HCT116 (cell line): Measurements from ENCODE around the gene NAA60. TPM values are rescaled to one million over a fixed set of nuclear protein-coding genes. Genes with fewer than 3 reads are reported as not detected.

ENCODE experiments used
- ATAC-seq: fragments of 200-7000 bp; cut with Tn5 transposase; 2 replicates; pipeline ENCODE4 v1.9.1; 2020; ENCODE audit warnings: mild to moderate bottlenecking, moderate library complexity
- BruUV-seq: library from RNA; stranded (reverse); fragments of 400-500 nt; replicated peaks from 2 replicates; lab custom pipeline; 2021; lab: Mats Ljungman, UMichigan
- CTCF ChIA-PET: fragments of 300-600 bp; sonication (Branson Sonifier 250); formaldehyde crosslinking; loops from one replicate; lab custom pipeline; 2021; ENCODE audit warnings: antibody characterized with exemption; lab: Charles Lee
- POLR2A ChIA-PET: fragments of 300-600, 350-600 bp; sonication (Branson Sonifier 250); formaldehyde crosslinking; loops from one replicate; lab custom pipeline; 2021; ENCODE audit warnings: antibody characterized with exemption; lab: Charles Lee
- RAD21 ChIA-PET, 2 experiments: fragments of 300-600 bp; sonication (Branson Sonifier 250); formaldehyde crosslinking; loops; one replicate each; lab custom pipeline; 2023; ENCODE audit warnings: low total read pairs in 2 of 2; ENCODE audit not compliant: uncharacterized antibody in 2 of 2, unreplicated experiment in 2 of 2, low non-redundant PET in 1 of 2; lab: Charles Lee
- DNase-seq: peaks from one replicate; pipeline ENCODE4 v3.0.0-alpha.2; 2010; ENCODE audit warnings: low read depth, low spot score
- H2AFZ ChIP-seq: fragments of 200-600 bp; shearing (Covaris generic), sonication (generic); 2 replicates; pipeline ENCODE4 v1.6.1; 2017; ENCODE audit warnings: low read depth, mixed run types, mixed read lengths, antibody characterized with exemption, low read length; ENCODE audit not compliant: poor library complexity, severe bottlenecking
- H3K27ac ChIP-seq: 2 replicates; pipeline ENCODE4 v1.5.1; 2012; ENCODE audit warnings: low read depth, low read length
- H3K27me3 ChIP-seq: fragments of 200-600 bp; sonication (generic); 2 replicates; pipeline ENCODE4 v1.6.1; 2016; ENCODE audit warnings: mixed run types, low read length, mixed read lengths; ENCODE audit not compliant: insufficient read depth
- H3K36me3 ChIP-seq, 2 experiments: fragments of 200-500 bp in 1 of 2; fragments of 200-600 bp in 1 of 2; sonication (Bioruptor generic) in 1 of 2; sonication (generic) in 1 of 2; 2 replicates each; pipeline versions ENCODE4 v1.5.1 to v1.6.1; 2014 to 2016; ENCODE audit warnings: low read length in 2 of 2, inconsistent platforms in 1 of 2, mixed read lengths in 1 of 2, mixed run types in 1 of 2; ENCODE audit not compliant: insufficient read depth in 2 of 2, control insufficient read depth in 1 of 2
- H3K4me1 ChIP-seq, 2 experiments: fragments of 200-600 bp in 1 of 2; sonication (generic) in 1 of 2; 2 replicates each; pipeline versions ENCODE4 v1.5.1 to v1.6.1; 2012 to 2017; ENCODE audit warnings: low read length in 2 of 2, inconsistent platforms in 1 of 2, mild to moderate bottlenecking in 1 of 2, mixed read lengths in 1 of 2, mixed run types in 1 of 2, moderate library complexity in 1 of 2; ENCODE audit not compliant: insufficient read depth in 2 of 2, control insufficient read depth in 1 of 2
- H3K4me2 ChIP-seq: fragments of 200-600 bp; sonication (generic); 2 replicates; pipeline ENCODE4 v1.6.1; 2017; ENCODE audit warnings: mixed run types, low read length, mixed read lengths
- H3K4me3 ChIP-seq, 2 experiments: fragments of 200-600 bp in 1 of 2; sonication (generic) in 1 of 2; replicated peaks in 1 of 2; 2 replicates each; pipeline ENCODE4 v1.5.1; 2011 to 2016; ENCODE audit warnings: low read length in 2 of 2, control low read depth in 1 of 2, low read depth in 1 of 2, mild to moderate bottlenecking in 1 of 2, mixed read lengths in 1 of 2, mixed run types in 1 of 2
- H3K79me2 ChIP-seq: fragments of 200-600 bp; sonication (generic); 2 replicates; pipeline ENCODE4 v1.6.1; 2017; ENCODE audit warnings: mild to moderate bottlenecking, mixed run types, low read length, moderate library complexity, mixed read lengths; ENCODE audit not compliant: insufficient read depth
- H3K9ac ChIP-seq: fragments of 200-600 bp; sonication (generic); 2 replicates; pipeline ENCODE4 v1.6.1; 2016; ENCODE audit warnings: low read length, mixed read lengths
- H3K9me2 ChIP-seq: fragments of 200-600 bp; sonication (generic), shearing (Covaris generic); 2 replicates; pipeline ENCODE4 v1.6.1; 2017; ENCODE audit warnings: mixed run types, mild to moderate bottlenecking, moderate library complexity; ENCODE audit not compliant: insufficient read depth
- H3K9me3 ChIP-seq, 2 experiments: fragments of 200-500 bp in 1 of 2; fragments of 200-600 bp in 1 of 2; sonication (Bioruptor generic) in 1 of 2; sonication (generic) in 1 of 2; 2 replicates each; pipeline ENCODE4 v1.6.1; 2014 to 2017; ENCODE audit warnings: low read length in 2 of 2, mixed read lengths in 2 of 2, inconsistent platforms in 1 of 2, low read depth in 1 of 2, mild to moderate bottlenecking in 1 of 2, mixed run types in 1 of 2, moderate library complexity in 1 of 2; ENCODE audit not compliant: control insufficient read depth in 1 of 2, insufficient read depth in 1 of 2
- H4K20me1 ChIP-seq: fragments of 200-600 bp; sonication (generic), shearing (Covaris generic); 2 replicates; pipeline ENCODE4 v1.6.1; 2017; ENCODE audit warnings: mixed run types, mild to moderate bottlenecking, moderate library complexity; ENCODE audit not compliant: insufficient read depth
- CTCF ChIP-seq, 3 experiments: fragments of 200-600 bp in 1 of 3; sonication (generic) in 1 of 3; IDR thresholded peaks in 2 of 3; conservative IDR thresholded peaks in 1 of 3; 2 replicates each; pipeline ENCODE4 v1.5.1; 2012 to 2017; ENCODE audit warnings: low read depth in 2 of 3, low read length in 2 of 3, antibody characterized with exemption in 1 of 3, borderline replicate concordance in 1 of 3, control low read depth in 1 of 3, mild to moderate bottlenecking in 1 of 3, mixed read lengths in 1 of 3, mixed run types in 1 of 3, moderate library complexity in 1 of 3; ENCODE audit not compliant: insufficient read depth in 1 of 3
- EGR1 ChIP-seq: IDR thresholded peaks from 2 replicates; pipeline ENCODE4 v1.6.1; 2012; ENCODE audit warnings: low read depth
- EZH2phosphoT487 ChIP-seq: fragments of 200-600 bp; IDR thresholded peaks from 2 replicates; pipeline ENCODE4 v1.6.1; 2018; ENCODE audit warnings: antibody characterized with exemption, borderline replicate concordance
- FOSL1 ChIP-seq: IDR thresholded peaks from 2 replicates; pipeline ENCODE4 v1.6.1; 2012; ENCODE audit warnings: low read depth
- JUND ChIP-seq: IDR thresholded peaks from 2 replicates; pipeline ENCODE4 v1.6.1; 2012
- POLR2AphosphoS5 ChIP-seq: IDR thresholded peaks from 2 replicates; pipeline ENCODE4 v1.6.1; 2011; ENCODE audit warnings: mild to moderate bottlenecking, low read depth, low read length, moderate library complexity
- YY1 ChIP-seq: IDR thresholded peaks from 2 replicates; pipeline ENCODE4 v1.6.1; 2011; ENCODE audit warnings: low read length, low read depth, moderate library complexity, mild to moderate bottlenecking; ENCODE audit not compliant: insufficient replicate concordance; ENCODE audit errors: extremely low read depth
- intact Hi-C: fragments of 100-400 bp; cut with micrococcal nuclease; formaldehyde crosslinking; loops from 2 replicates; pipeline ENCODE4 v1.10.0; 2022
- total RNA-seq: library from RNA; stranded (reverse); gene quantifications from one replicate; pipeline ENCODE4 v1.2.1, GENCODE V29; 2021; ENCODE audit not compliant: unreplicated experiment

Gene NAA60
- total RNA-seq, 1 experiment from 2014 or later, result 32.2 TPM

GRCh38 chr16:3529175-3529574 lies 85.7 kb downstream of the NAA60 start:
- no peaks in the 10 kb centered on the region for H4K20me1 ChIP-seq
- DNase-seq, result no peak
- H3K9me3 ChIP-seq, result no peaks in the 10 kb centered on the region
- no peaks in the 10 kb centered on the region for H3K9me2 ChIP-seq
- TF ChIP-seq EZH2phosphoT487 (no peak), EGR1 (no peak), YY1 (no peak), POLR2AphosphoS5 (no peak), FOSL1 (no peak), CTCF (IDR thresholded peaks at IDR 0.05 in 2 of 3, conservative IDR thresholded peaks at IDR 0.05 in 1 of 3; ENCODE audit: borderline replicate concordance in 1 of 3, insufficient read depth in 1 of 3, low read depth in 2 of 3, low read length in 2 of 3) (no peak)
- TF ChIP-seq, all 23 proteins: peak for 0
- ChIA-PET CTCF (interaction anchor here (1.2 kb wide), 1 partner anchor 125 kb away, joined by 3 read pairs; no protein-coding TSS in a partner anchor), POLR2A (no interaction called here), RAD21 (no interaction called here)
- ATAC-seq, result no peak
- intact Hi-C loops, result no loop called here
- Histone ChIP-seq H3K27me3 (no peaks in the 10 kb centered on the region), H3K4me3 (no peak overlapping the region), H2AFZ (no peak overlapping the region), H3K4me2 (no peak overlapping the region), H3K27ac (no peak overlapping the region), H3K4me1 (no peaks in the 10 kb centered on the region), H3K9ac (no peak overlapping the region), H3K36me3 (peaks cover 5 to 23% of the 10 kb centered on the region in 2 experiments; a peak in 3 of 4 replicates), H3K79me2 (no peaks in the 10 kb centered on the region)
- no TSS peak for BruUV-seq

- intact Hi-C loops, result no loop called here
- Histone ChIP-seq H3K4me2 (no peak overlapping the region), H3K4me3 (no peak overlapping the region), H3K9me3 (no peaks in the 10 kb centered on the region), H4K20me1 (no peaks in the 10 kb centered on the region), H3K9ac (no peak overlapping the region), H3K27me3 (no peaks in the 10 kb centered on the region), H3K79me2 (no peaks in the 10 kb centered on the region), H2AFZ (no peak overlapping the region), H3K4me1 (no peaks in the 10 kb centered on the region), H3K27ac (no peak overlapping the region), H3K9me2 (no peaks in the 10 kb centered on the region), H3K36me3 (peaks cover 5 to 21% of the 10 kb centered on the region in 2 experiments; a peak in 3 of 4 replicates)
- ATAC-seq (no peak), DNase-seq (no peak)
- POLR2A ChIA-PET, result no interaction called here
- TF ChIP-seq JUND, result no peak
- CTCF ChIA-PET, result no interaction called here
- BruUV-seq, result no TSS peak
- RAD21 ChIA-PET, result no interaction called here
Measured at GRCh38 chr16:3530371-3530914, 87.0 kb downstream of the NAA60 start.
